HG02571 (cell line): ENCODE results near the gene LAG3.

Source experiments
- ATAC-seq: cut with Tn5 transposase; IDR thresholded peaks from one replicate; pipeline ENCODE4 v1.9.1; 2021; ENCODE audit warnings: mild to moderate bottlenecking, moderate library complexity; ENCODE audit not compliant: unreplicated experiment

Gene LAG3

DNA sequence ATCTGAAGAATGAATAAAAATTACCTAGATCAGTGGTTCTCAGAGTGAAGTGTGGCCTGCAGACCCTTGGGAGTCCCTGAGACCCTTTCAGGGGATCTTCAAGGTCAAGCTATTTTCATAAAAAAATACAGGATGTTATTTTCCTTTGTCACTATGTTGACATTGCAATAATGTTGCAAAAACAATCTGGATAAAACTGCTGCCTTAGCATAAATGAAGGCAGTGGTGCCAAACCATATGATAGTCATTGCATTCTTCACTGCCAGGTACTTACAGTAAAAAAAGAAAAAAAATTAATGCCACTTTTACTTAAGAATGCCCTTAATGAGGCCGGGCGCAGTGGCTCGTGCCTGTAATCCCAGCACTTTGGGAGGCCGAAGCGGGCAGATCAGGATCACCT, 15.0 kb downstream of the LAG3 start:
- no peak for ATAC-seq

- no peak for ATAC-seq
These were observed 16.9 kb downstream of the LAG3 start, which contains the start of gene CD4 for GRCh38 chr12:6788972-6789924. TSS of gene CD4 (plus strand) at chr12:6789528. CDS start at chr12:6800139, 10,611 bp downstream.

GRCh38 chr12:6790496-6791150, 18.3 kb downstream of the LAG3 start:
- no peak for ATAC-seq

GRCh38 chr12:6791931-6792520, 19.7 kb downstream of the LAG3 start:
- ATAC-seq, result no peak

DNA sequence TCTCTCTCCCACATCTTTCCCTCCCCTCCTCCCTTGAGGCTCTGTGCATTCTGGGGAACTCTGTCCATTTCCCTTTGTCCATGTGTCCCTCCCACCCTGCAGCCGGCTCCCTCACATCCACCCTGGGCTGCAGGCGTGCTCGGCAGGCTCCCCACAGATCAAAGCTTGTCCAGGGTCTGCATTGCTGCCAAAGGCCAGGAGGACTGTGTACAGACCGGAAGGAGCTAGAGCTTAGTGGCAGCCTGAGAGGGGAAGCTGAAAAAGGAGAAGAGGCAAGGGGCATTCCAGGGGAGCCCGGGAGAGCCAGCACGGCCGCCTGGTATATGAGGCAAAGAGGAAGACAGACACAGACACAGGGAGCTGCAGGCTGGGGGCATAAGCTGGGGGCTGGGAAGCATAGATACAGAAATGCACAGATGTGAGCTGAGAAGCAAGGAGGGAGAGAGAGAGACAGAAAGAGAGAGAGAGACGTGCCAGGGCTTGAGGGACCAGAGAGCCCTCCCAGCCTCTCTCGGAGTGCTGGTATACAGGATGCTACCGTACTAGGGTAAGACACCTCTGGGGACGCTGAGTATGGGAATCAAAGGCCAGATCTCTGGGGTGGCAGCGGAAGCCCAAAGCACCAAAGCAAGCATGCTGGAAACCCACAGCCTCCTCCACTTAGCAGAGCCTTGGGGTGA, 20.3 kb downstream of the LAG3 start:
- ATAC-seq, result no peak

DNA sequence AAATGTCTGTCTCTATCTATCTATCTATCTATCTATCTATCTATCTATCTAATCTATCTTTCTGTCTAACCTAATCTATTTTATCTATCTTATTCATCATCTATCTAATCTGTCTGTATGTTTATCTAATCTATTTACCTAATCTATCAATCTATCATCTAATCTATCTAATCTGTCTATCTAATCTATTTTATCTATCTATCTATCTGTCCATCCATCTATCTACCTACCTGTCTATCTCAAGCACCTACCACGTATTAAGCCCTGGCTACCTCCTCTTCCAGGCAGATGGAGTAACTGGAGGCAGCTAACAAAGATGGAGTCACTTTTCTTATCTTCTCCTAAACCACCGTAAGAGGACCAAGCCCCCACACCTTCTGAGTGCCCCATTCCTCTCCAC, 22.8 kb downstream of the LAG3 start:
- ATAC-seq, result no peak

- no peak for ATAC-seq
These were observed 24.3 kb downstream of the LAG3 start for GRCh38 chr12:6796576-6796975.

DNA sequence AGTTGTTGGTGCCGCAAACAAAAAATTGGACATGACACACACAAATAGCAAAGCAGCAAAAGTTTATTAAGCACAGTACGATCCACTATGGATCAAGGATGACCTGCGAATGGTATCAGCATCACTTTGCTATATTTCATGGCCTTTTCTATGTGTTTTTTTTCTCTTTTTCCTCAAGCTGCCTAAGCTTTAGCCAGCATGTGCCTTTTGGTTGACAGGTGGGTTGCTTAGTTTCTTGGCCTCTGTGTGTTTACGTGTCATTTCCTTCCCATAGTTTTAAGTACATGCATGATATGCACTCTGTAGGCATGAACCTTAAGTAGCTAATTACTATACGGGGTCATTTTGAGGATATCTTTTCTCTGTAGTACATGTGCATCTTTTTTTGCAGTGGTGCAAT, 26.8 kb downstream of the LAG3 start:
- ATAC-seq, result no peak

DNA sequence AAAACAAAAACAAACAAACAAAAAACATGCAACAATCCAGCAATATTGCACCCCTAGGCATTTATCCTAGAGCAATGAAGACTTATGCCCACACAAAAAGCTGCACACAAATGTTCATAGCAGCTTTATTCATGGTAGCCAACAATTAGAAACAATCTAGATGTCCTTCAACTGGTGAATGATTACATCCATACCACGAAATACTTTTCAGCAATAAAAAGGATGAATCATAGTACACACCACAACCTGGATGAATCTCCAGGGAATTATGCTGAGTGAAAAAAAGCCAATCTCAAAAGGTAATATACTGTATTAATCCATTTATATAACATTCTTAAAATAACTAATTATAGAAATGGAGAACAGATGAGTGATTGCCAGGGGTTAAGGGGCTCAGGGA, 34.9 kb downstream of the LAG3 start:
- no peak for ATAC-seq

GRCh38 chr12:6809056-6809455, 36.7 kb downstream of the LAG3 start:
- ATAC-seq, result no peak

DNA sequence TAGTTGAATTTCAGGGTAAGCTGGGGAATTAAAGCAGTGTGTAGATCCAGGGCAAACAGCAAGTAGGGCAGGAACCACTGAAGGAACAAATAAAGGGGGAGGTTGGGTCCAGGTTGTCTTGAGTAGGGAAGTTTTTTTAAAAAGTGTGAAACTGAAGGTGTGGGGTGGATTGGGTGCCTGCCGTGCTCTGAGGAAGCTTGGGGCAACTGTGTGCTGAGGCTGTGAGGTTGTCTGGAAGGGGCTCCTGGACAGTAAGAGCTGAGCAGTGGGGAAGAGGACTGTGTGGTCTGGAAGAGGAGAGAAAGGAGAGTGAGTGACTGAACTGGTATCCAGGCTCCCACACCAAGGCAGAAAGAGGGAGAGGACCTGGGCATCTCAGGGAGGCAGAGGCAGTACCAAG, 38.4 kb downstream of the LAG3 start:
- ATAC-seq, result no peak

DNA sequence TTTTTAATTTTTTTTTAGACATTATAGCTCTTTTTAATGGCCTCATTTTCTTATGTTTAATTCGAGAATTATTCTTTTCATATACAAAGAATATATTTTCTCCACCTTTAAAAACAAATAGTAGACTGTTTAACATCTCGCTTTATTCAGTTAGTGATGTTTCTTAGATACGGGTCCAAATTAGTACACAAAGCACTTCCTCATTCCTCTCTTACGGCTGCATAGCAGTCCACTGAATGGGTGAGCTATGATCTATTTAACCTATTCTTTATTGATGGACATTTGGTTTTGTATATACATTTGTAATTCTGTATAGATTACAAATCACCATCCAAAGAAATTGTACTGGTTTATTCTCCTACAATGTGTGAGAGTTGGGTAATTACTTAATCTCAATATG, 41.0 kb downstream of the LAG3 start:
- no peak for ATAC-seq

- no peak for ATAC-seq
These were observed 44.3 kb downstream of the LAG3 start for GRCh38 chr12:6816598-6816997.

DNA sequence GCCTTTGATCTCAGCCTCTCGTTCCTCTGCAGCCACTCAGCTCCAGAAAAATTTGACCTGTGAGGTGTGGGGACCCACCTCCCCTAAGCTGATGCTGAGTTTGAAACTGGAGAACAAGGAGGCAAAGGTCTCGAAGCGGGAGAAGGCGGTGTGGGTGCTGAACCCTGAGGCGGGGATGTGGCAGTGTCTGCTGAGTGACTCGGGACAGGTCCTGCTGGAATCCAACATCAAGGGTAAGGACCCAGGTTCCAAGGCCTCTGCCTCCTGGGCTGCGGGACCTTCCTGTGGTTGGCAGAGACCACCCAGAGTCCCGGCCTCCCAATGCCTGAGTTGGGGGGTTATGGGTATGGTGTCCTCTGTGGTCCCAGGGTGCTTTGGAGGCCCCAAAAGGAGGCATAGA, 44.8 kb downstream of the LAG3 start:
- no peak for ATAC-seq

DNA sequence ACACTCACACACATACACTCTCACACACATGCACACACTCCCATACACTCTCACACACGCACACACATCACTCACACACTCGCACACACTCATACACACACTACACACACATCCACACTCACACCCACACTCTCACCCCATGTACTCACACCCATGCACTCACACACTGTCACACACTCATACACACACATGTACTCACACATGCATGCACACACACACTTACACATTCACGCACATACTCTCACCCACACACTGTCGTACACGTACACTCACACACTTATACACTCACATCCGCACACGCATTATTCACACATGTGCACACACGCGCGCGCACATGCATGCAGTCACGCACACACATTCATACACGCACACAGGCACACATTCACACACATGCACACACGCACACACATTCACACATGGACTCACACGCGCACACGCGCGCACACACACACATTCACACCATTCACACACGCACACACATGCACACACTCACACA, 45.4 kb downstream of the LAG3 start:
- ATAC-seq, result no peak

DNA sequence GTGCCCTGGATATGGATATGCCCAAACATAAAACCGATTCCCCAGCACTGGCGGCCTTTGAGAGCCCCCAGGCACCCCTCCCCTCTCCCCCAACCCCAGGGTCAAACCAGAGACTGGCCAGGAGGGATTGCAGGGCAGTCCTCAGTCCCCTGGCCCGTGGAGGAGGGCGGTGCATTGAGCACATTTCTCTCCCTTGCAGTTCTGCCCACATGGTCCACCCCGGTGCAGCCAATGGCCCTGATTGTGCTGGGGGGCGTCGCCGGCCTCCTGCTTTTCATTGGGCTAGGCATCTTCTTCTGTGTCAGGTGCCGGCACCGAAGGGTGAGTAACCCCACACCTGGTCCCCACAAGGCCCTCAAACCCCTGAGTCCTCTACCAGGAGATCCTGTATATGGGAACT, 45.9 kb downstream of the LAG3 start:
- ATAC-seq, result no peak

DNA sequence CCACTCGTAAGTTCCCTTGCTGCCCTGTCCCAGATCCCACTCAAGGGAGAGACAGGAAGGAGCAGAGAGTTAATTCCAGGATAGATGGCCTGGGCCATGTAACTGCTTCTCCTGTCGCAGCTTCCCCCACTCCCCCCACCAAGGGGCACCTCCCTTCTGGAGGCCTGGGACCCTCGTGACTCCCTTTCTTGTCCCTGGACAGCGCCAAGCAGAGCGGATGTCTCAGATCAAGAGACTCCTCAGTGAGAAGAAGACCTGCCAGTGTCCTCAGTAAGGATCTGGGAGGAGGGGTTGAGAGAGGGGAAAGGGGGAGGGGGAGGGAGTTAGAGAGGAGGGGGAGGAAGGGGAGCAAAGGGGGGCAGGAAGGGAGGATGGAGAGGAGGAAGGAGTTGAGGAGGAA, 46.3 kb downstream of the LAG3 start:
- ATAC-seq, result no peak

- ATAC-seq, result no peak
These were observed 47.0 kb downstream of the LAG3 start for GRCh38 chr12:6819106-6820030.

- ATAC-seq, result no peak
These were observed 47.8 kb downstream of the LAG3 start for GRCh38 chr12:6820166-6820565.
